NCI-H1105 (cell line): ENCODE measurements around the gene PPP2R2C.
A peak's percentile ranks its signal among the peaks of the same experiment; 100 is the strongest.

ENCODE experiments used
- DNase-seq: peaks from one replicate; lab custom pipeline; 2025; lab: John Stamatoyannopoulos, UW

The PPP2R2C gene

GRCh38 chr4:6327220-6327917, 145.0 kb downstream of the PPP2R2C start:
- peak; percentile 36 for DNase-seq

GRCh38 chr4:6326312-6327060, 145.9 kb downstream of the PPP2R2C start:
- no peak for DNase-seq

- DNase-seq: no peak
These were observed 146.6 kb downstream of the PPP2R2C start for GRCh38 chr4:6325788-6326290.

- DNase-seq: no peak
These were observed 147.2 kb downstream of the PPP2R2C start for GRCh38 chr4:6324999-6325787.

GRCh38 chr4:6324461-6324998, 147.9 kb downstream of the PPP2R2C start:
- DNase-seq: no peak

GRCh38 chr4:6322761-6323566, 149.4 kb downstream of the PPP2R2C start:
- DNase-seq: no peak

- no peak for DNase-seq
These were observed 150.2 kb downstream of the PPP2R2C start for GRCh38 chr4:6322067-6322760.

GRCh38 chr4:6321361-6321760, 151.1 kb downstream of the PPP2R2C start:
- DNase-seq: no peak

GRCh38 chr4:6320663-6321062, 151.8 kb downstream of the PPP2R2C start:
- DNase-seq: no peak

GRCh38 chr4:6319530-6320150, 152.8 kb downstream of the PPP2R2C start:
- DNase-seq: no peak

GRCh38 chr4:6318206-6318605, 154.2 kb downstream of the PPP2R2C start:
- DNase-seq: no peak

GRCh38 chr4:6316461-6317003, 155.9 kb downstream of the PPP2R2C start:
- no peak for DNase-seq

- DNase-seq: no peak
These were observed 159.2 kb downstream of the PPP2R2C start for GRCh38 chr4:6313216-6313615.

- no peak for DNase-seq
These were observed 162.6 kb downstream of the PPP2R2C start for GRCh38 chr4:6309777-6310176.

- peak; percentile 13 for DNase-seq
These were observed 163.3 kb downstream of the PPP2R2C start for GRCh38 chr4:6308899-6309643.

- no peak for DNase-seq
These were observed 164.5 kb downstream of the PPP2R2C start for GRCh38 chr4:6307891-6308290.

GRCh38 chr4:6307230-6307629, 165.2 kb downstream of the PPP2R2C start:
- no peak for DNase-seq

- DNase-seq: no peak
These were observed 166.1 kb downstream of the PPP2R2C start for GRCh38 chr4:6306299-6306698.

- DNase-seq: no peak
These were observed 168.5 kb downstream of the PPP2R2C start for GRCh38 chr4:6303943-6304342.
